GM19238 (cell line): ENCODE measurements around the gene SUSD5.

ENCODE experiments used
- DNase-seq: peaks from one replicate; pipeline ENCODE4 v3.0.0; 2011; ENCODE audit warnings: low spot score; ENCODE audit not compliant: insufficient read length

SUSD5 gene

GRCh38 chr3:33218446-33219174 is at the start of gene SUSD5:
SUSD5 (minus strand) TSS chr3:33218810; CDS start chr3:33218797, 13 bp downstream.
- no peak for DNase-seq

- DNase-seq: no peak
Observed at GRCh38 chr3:33260104-33260503, 41.5 kb upstream of the SUSD5 start.

- no peak for DNase-seq
Observed at GRCh38 chr3:33256249-33256648, 37.6 kb upstream of the SUSD5 start.

- no peak for DNase-seq
Observed at GRCh38 chr3:33250712-33251111, 32.1 kb upstream of the SUSD5 start.

GRCh38 chr3:33246786-33247185 is 28.2 kb upstream of the SUSD5 start:
- no peak for DNase-seq

- no peak for DNase-seq
Observed at GRCh38 chr3:33240261-33240660, 21.7 kb upstream of the SUSD5 start.

GRCh38 chr3:33238923-33239322 is 20.3 kb upstream of the SUSD5 start:
- no peak for DNase-seq

- DNase-seq: no peak
Observed at GRCh38 chr3:33237439-33237838, 18.8 kb upstream of the SUSD5 start.

GRCh38 chr3:33236005-33236404 is 17.4 kb upstream of the SUSD5 start:
- DNase-seq: no peak

GRCh38 chr3:33233884-33234283 is 15.3 kb upstream of the SUSD5 start:
- no peak for DNase-seq

- no peak for DNase-seq
Observed at GRCh38 chr3:33231756-33232465, 13.3 kb upstream of the SUSD5 start.

- DNase-seq: no peak
Observed at GRCh38 chr3:33229947-33230346, 11.3 kb upstream of the SUSD5 start.

GRCh38 chr3:33229066-33229465 is 10.5 kb upstream of the SUSD5 start:
- DNase-seq: no peak

GRCh38 chr3:33221241-33221640 is 2.6 kb upstream of the SUSD5 start:
- no peak for DNase-seq

- DNase-seq: no peak
Observed at GRCh38 chr3:33219175-33219487, 521 bp upstream of the SUSD5 start.

GRCh38 chr3:33217866-33218445 is 654 bp downstream of the SUSD5 start:
- no peak for DNase-seq

GRCh38 chr3:33215739-33216138 is 2.9 kb downstream of the SUSD5 start:
- DNase-seq: no peak

- DNase-seq: no peak
Observed at GRCh38 chr3:33212406-33212805, 6.2 kb downstream of the SUSD5 start.

- DNase-seq: no peak
Observed at GRCh38 chr3:33211444-33211843, 7.2 kb downstream of the SUSD5 start.

- DNase-seq: no peak
Observed at GRCh38 chr3:33209357-33209756, 9.3 kb downstream of the SUSD5 start.

- no peak for DNase-seq
Observed at GRCh38 chr3:33202711-33203457, 15.7 kb downstream of the SUSD5 start.

GRCh38 chr3:33201195-33201594 is 17.4 kb downstream of the SUSD5 start:
- no peak for DNase-seq
